ENCODE data around the gene CAV3.

CAV3 gene

DNA sequence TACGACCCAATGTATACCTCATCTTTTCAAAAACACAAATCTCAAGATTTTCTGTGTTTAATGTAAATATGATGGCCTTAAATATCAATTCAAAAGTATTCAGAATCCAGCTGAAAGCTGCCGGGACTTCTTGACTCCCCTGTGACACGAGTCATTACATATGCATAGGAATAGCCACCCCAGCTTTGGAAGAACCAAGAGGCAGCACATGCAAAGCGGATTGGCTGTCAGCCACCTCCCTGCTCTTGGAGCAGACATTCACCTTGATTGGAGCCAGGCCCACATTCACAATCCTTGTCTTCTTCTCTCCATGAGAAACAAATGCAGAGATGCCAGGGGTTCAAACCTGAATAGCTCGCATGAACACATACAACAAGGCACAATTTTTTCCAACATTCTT lies 10.8 kb upstream of the CAV3 start:
- no peaks in the 10 kb centered on the region for H3K27me3 ChIP-seq (ENCODE audit: low read length)
- H3K9me3 ChIP-seq (ENCODE audit: insufficient read depth, low read length): no peaks in the 10 kb centered on the region
- H3K9me2 ChIP-seq (replicated peaks; ENCODE audit: insufficient read depth, low read length): no peaks in the 10 kb centered on the region
- H3K79me2 ChIP-seq (ENCODE audit: insufficient read depth, low read length): no peaks in the 10 kb centered on the region
- no peak overlapping the region for H3K4me2 ChIP-seq (ENCODE audit: low read depth, low read length, poor library complexity, severe bottlenecking)
- no peaks in the 10 kb centered on the region for H4K20me1 ChIP-seq (ENCODE audit: low read depth, low read length)
- no peaks in the 10 kb centered on the region for H3F3A ChIP-seq (ENCODE audit: insufficient read depth)
- H3K9ac ChIP-seq (ENCODE audit: low read length): no peak overlapping the region
- TF ChIP-seq EZH2phosphoT487 (conservative IDR thresholded peaks at IDR 0.05; ENCODE audit: low read length): no peak
- no peak for TF ChIP-seq CTCF (IDR thresholded peaks at IDR 0.05; ENCODE audit: insufficient read depth, low read length, poor library complexity, severe bottlenecking)
- no peaks in the 10 kb centered on the region for H3K36me3 ChIP-seq (ENCODE audit: low read length)
- H3K4me3 ChIP-seq (ENCODE audit: insufficient read depth, low read length, poor library complexity, severe bottlenecking): no peak overlapping the region
- no peak overlapping the region for H3K27ac ChIP-seq (ENCODE audit: low read depth, low read length)
- no peak overlapping the region for H2AFZ ChIP-seq (ENCODE audit: low read depth, low read length, severe bottlenecking)

DNA sequence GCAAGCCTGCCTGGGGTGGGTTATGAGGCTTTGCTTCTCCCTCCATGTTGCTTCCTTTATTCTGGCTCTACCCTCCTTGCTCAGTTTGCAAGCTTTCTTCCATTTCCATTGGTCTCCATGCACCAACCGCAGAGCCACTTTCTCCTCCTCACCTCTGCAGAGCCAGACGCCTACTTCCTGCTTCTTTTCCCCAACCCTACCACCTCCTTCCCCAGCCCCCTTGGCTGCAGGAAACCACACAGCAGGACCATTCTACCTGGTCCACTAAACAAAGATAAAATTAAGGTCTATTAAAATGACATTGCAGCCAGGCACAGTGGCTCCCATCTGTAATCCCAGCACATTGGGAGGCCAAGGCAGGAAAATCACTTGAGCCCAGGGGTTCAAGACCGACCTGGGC lies 10.0 kb upstream of the CAV3 start:
- Histone ChIP-seq H3K9ac (ENCODE audit: low read length) (no peak overlapping the region), H3F3A (ENCODE audit: insufficient read depth) (no peaks in the 10 kb centered on the region), H3K36me3 (ENCODE audit: low read length) (no peaks in the 10 kb centered on the region), H3K4me3 (ENCODE audit: insufficient read depth, low read length, poor library complexity, severe bottlenecking) (no peak overlapping the region), H3K27me3 (ENCODE audit: low read length) (no peaks in the 10 kb centered on the region), H3K9me2 (replicated peaks; ENCODE audit: insufficient read depth, low read length) (no peaks in the 10 kb centered on the region), H3K27ac (ENCODE audit: low read depth, low read length) (no peak overlapping the region), H3K79me2 (ENCODE audit: insufficient read depth, low read length) (no peaks in the 10 kb centered on the region), H4K20me1 (ENCODE audit: low read depth, low read length) (no peaks in the 10 kb centered on the region), H3K4me2 (ENCODE audit: low read depth, low read length, poor library complexity, severe bottlenecking) (no peak overlapping the region), H3K9me3 (ENCODE audit: insufficient read depth, low read length) (no peaks in the 10 kb centered on the region), H2AFZ (ENCODE audit: low read depth, low read length, severe bottlenecking) (no peak overlapping the region)
- TF ChIP-seq CTCF (IDR thresholded peaks at IDR 0.05; ENCODE audit: insufficient read depth, low read length, poor library complexity, severe bottlenecking): no peak
- no peak for TF ChIP-seq EZH2phosphoT487 (conservative IDR thresholded peaks at IDR 0.05; ENCODE audit: low read length)

DNA sequence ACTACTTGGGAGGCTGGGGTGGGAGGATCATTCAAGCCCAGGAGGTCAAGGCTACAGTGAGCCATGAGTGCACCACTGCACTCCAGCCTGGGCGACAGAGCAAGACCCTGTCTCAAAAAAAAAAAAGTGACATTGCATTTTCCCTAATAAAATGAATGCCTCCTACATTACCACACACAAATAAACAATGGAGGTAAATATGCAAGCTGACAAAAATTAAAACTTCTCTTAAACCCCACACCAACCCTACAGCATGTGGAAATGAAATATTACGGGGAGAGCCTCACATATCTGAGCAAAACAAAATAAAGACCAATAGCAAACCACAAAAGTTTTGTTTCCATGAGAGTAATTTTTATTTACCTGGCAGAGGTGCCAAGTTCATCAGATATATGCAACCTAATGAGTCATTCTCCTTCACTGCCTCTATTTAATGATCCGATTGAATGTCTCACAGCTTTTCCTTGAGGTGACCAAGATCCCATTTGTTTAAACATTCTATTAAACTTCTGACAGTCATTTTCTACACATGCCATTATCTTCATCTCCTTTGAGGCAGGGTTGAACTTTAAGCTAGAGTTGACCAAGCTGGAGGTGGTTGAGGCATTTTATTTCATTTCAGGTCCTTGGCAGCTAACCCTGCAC lies 9.4 kb upstream of the CAV3 start:
- no peak overlapping the region for H3K9ac ChIP-seq (ENCODE audit: low read length)
- no peaks in the 10 kb centered on the region for H3K79me2 ChIP-seq (ENCODE audit: insufficient read depth, low read length)
- H3K9me3 ChIP-seq (ENCODE audit: insufficient read depth, low read length): no peaks in the 10 kb centered on the region
- H3K27me3 ChIP-seq (ENCODE audit: low read length): no peaks in the 10 kb centered on the region
- no peak for TF ChIP-seq CTCF (IDR thresholded peaks at IDR 0.05; ENCODE audit: insufficient read depth, low read length, poor library complexity, severe bottlenecking)
- no peak for TF ChIP-seq EZH2phosphoT487 (conservative IDR thresholded peaks at IDR 0.05; ENCODE audit: low read length)
- no peaks in the 10 kb centered on the region for H3K36me3 ChIP-seq (ENCODE audit: low read length)
- H3K27ac ChIP-seq (ENCODE audit: low read depth, low read length): no peak overlapping the region
- H3F3A ChIP-seq (ENCODE audit: insufficient read depth): no peaks in the 10 kb centered on the region
- H3K4me2 ChIP-seq (ENCODE audit: low read depth, low read length, poor library complexity, severe bottlenecking): no peak overlapping the region
- H2AFZ ChIP-seq (ENCODE audit: low read depth, low read length, severe bottlenecking): no peak overlapping the region
- H4K20me1 ChIP-seq (ENCODE audit: low read depth, low read length): no peaks in the 10 kb centered on the region
- no peaks in the 10 kb centered on the region for H3K9me2 ChIP-seq (replicated peaks; ENCODE audit: insufficient read depth, low read length)
- no peak overlapping the region for H3K4me3 ChIP-seq (ENCODE audit: insufficient read depth, low read length, poor library complexity, severe bottlenecking)
